Stimulated activated naive CD4-positive, alpha-beta T cell treated with Interleukin-2 at 50 U/mL for 16 hours (primary cell): ENCODE results near the gene UNCX.

ENCODE experiments used
- DNase-seq: peaks from one replicate; lab custom pipeline; 2025; lab: John Stamatoyannopoulos, UW

Gene UNCX

GRCh38 chr7:1218541-1219165, 14.0 kb upstream of the UNCX start:
- DNase-seq = no peak

- no peak for DNase-seq
These were observed 13.2 kb upstream of the UNCX start for GRCh38 chr7:1219498-1219897.

- DNase-seq = no peak
These were observed 12.5 kb upstream of the UNCX start for GRCh38 chr7:1220000-1220726.

- no peak for DNase-seq
These were observed 11.5 kb upstream of the UNCX start for GRCh38 chr7:1220977-1221745.

GRCh38 chr7:1223196-1223981, 9.3 kb upstream of the UNCX start:
- DNase-seq = no peak

GRCh38 chr7:1224086-1224716, 8.5 kb upstream of the UNCX start:
- DNase-seq = no peak

GRCh38 chr7:1225030-1225429, 7.6 kb upstream of the UNCX start:
- no peak for DNase-seq

GRCh38 chr7:1225441-1226185, 7.1 kb upstream of the UNCX start:
- DNase-seq = no peak

- no peak for DNase-seq
These were observed 6.3 kb upstream of the UNCX start for GRCh38 chr7:1226186-1226901.

GRCh38 chr7:1227071-1227804, 5.4 kb upstream of the UNCX start:
- DNase-seq = no peak

GRCh38 chr7:1227814-1228544, 4.7 kb upstream of the UNCX start:
- no peak for DNase-seq

- no peak for DNase-seq
These were observed 4.0 kb upstream of the UNCX start for GRCh38 chr7:1228545-1229201.

- DNase-seq = no peak
These were observed 3.3 kb upstream of the UNCX start for GRCh38 chr7:1229202-1229947.

- no peak for DNase-seq
These were observed 2.7 kb upstream of the UNCX start for GRCh38 chr7:1229956-1230355.

- no peak for DNase-seq
These were observed 2.1 kb upstream of the UNCX start for GRCh38 chr7:1230411-1231213.

GRCh38 chr7:1231214-1232102, 1.2 kb upstream of the UNCX start:
- DNase-seq = no peak
